Smooth muscle cell (in vitro differentiated cells): ENCODE measurements around the gene NPTXR. TPM values are rescaled to one million over a fixed set of nuclear protein-coding genes. Genes with fewer than 3 reads are reported as not detected.

Source experiments
- DNase-seq: peaks from one replicate; lab custom pipeline; 2025; ENCODE audit not compliant: unreplicated experiment; lab: John Stamatoyannopoulos, UW
- H2AFZ ChIP-seq: fragments of 200-600 bp; sonication (generic); 2 replicates; pipeline ENCODE4 v1.6.0; 2016; ENCODE audit warnings: antibody characterized with exemption, low read depth, mild to moderate bottlenecking
- H3F3A ChIP-seq: fragments of 200-600 bp; sonication (generic); 2 replicates; pipeline ENCODE4 v1.6.0; 2017; ENCODE audit warnings: antibody characterized with exemption, low read depth
- H3K27ac ChIP-seq: fragments of 200-600 bp; sonication (generic); 2 replicates; pipeline ENCODE4 v1.5.1; 2016; ENCODE audit warnings: low read depth, mild to moderate bottlenecking
- H3K27me3 ChIP-seq: fragments of 200-600 bp; sonication (generic); 2 replicates; pipeline ENCODE4 v1.6.1; 2016; ENCODE audit warnings: low read depth, mild to moderate bottlenecking
- H3K36me3 ChIP-seq: fragments of 200-600 bp; sonication (generic); 2 replicates; pipeline ENCODE4 v1.5.1; 2016; ENCODE audit warnings: low read depth
- H3K4me1 ChIP-seq: fragments of 200-600 bp; sonication (generic); 2 replicates; pipeline ENCODE4 v1.5.1; 2016; ENCODE audit warnings: low read depth
- H3K4me2 ChIP-seq: fragments of 200-600 bp; sonication (generic); 2 replicates; pipeline ENCODE4 v1.6.0; 2016; ENCODE audit warnings: mild to moderate bottlenecking
- H3K4me3 ChIP-seq: fragments of 200-600 bp; sonication (generic); 2 replicates; pipeline ENCODE4 v1.5.1; 2016; ENCODE audit warnings: mild to moderate bottlenecking
- H3K79me2 ChIP-seq: fragments of 200-600 bp; sonication (generic); 2 replicates; pipeline ENCODE4 v1.6.0; 2016; ENCODE audit warnings: low read depth, mild to moderate bottlenecking
- H3K9ac ChIP-seq: fragments of 200-600 bp; sonication (generic); 2 replicates; pipeline ENCODE4 v1.6.0; 2016; ENCODE audit warnings: low read depth
- H3K9me3 ChIP-seq: fragments of 200-600 bp; sonication (generic); replicated peaks from 2 replicates; pipeline ENCODE4 v1.5.1; 2016; ENCODE audit warnings: low read depth
- H4K20me1 ChIP-seq: fragments of 200-600 bp; sonication (generic); 2 replicates; pipeline ENCODE4 v1.6.0; 2016; ENCODE audit warnings: low read depth
- WGBS: methylation state at CpG from one replicate; pipeline ENCODE4 v1.1.7; 2016; ENCODE audit warnings: low lambda C conversion rate; 5-methylcytosine and 5-hydroxymethylcytosine counted together
- polyA plus RNA-seq: library from polyadenylated mRNA; unstranded; fragments of >200 nt; fragmentation: Nextera tagmentation; extraction: Ambion mirVana; gene quantifications from 2 replicates; pipeline ENCODE4 v1.2.1, GENCODE V29; 2016
- total RNA-seq: library from RNA; depleted of rRNA; stranded (reverse); fragments of >200 nt; gene quantifications from 2 replicates; pipeline ENCODE4 v1.2.3, GENCODE V29; 2014
- TF ChIP-seq, protein P1 (sequence below): fragments of 200-600 bp; sonication (generic); IDR thresholded peaks from 2 replicates; pipeline ENCODE4 v1.5.1; 2017; ENCODE audit warnings: borderline replicate concordance, mild to moderate bottlenecking, antibody characterized with exemption; ENCODE audit not compliant: insufficient read depth, poor library complexity, severe bottlenecking

NPTXR gene
- total and polyA plus RNA-seq, 2 experiments from 2014 or later = 2.0 to 3.9 TPM

DNA sequence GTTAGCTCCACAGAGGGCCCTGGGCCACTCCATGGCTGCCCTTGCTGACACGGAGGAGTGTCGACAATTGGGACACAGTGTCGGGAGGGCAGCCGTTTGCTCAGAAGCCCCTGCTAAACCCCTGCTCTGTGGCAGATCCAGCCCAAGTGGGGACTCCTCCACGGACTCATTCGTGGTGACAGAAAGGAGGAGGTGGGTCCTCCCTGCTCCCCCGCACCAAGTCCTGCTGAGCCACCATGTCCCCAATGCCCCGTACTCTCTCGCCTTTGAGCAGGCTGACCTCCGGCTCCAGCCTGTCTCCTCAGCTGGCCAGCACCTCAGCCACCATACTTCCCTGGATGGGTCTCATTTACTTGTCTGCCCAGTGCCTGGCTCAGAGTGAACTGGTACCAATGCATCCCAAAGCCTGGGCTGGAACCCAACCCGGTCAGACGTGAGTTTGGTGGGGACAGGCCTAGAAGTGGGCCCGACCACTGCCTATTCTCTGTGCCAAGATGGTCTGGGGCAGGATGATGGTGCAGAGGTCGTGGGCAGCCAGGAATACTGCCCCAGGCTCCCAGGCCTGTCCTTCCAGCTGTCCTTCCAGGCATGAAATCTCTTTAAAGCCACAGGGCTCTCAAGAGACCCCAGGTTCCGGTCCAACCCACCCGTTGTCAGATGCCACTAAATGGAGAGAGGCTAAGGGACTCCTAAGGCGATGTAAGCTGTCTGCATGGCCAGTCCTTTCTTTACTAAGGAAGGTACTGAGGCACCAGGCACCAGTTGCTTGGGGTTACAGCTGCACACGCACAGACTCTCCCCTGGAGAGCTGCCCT lies 23.9 kb upstream of the NPTXR start:
- H3K36me3 ChIP-seq = no peaks in the 10 kb centered on the region
- 95% methylated on average over 18 of the region's 18 CpGs for WGBS
- DNase-seq = no peak
- H2AFZ ChIP-seq = no peak overlapping the region
- H3K27ac ChIP-seq = no peak overlapping the region
- H3K9ac ChIP-seq = no peak overlapping the region
- peaks cover 74% of the 10 kb centered on the region for H4K20me1 ChIP-seq
- TF ChIP-seq, protein P1, sequence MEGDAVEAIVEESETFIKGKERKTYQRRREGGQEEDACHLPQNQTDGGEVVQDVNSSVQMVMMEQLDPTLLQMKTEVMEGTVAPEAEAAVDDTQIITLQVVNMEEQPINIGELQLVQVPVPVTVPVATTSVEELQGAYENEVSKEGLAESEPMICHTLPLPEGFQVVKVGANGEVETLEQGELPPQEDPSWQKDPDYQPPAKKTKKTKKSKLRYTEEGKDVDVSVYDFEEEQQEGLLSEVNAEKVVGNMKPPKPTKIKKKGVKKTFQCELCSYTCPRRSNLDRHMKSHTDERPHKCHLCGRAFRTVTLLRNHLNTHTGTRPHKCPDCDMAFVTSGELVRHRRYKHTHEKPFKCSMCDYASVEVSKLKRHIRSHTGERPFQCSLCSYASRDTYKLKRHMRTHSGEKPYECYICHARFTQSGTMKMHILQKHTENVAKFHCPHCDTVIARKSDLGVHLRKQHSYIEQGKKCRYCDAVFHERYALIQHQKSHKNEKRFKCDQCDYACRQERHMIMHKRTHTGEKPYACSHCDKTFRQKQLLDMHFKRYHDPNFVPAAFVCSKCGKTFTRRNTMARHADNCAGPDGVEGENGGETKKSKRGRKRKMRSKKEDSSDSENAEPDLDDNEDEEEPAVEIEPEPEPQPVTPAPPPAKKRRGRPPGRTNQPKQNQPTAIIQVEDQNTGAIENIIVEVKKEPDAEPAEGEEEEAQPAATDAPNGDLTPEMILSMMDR = no peak
- H3K4me2 ChIP-seq = no peak overlapping the region
- H3F3A ChIP-seq = peaks cover 4% of the 10 kb centered on the region
- peaks cover 9% of the 10 kb centered on the region for H3K4me1 ChIP-seq
- no peaks in the 10 kb centered on the region for H3K27me3 ChIP-seq
- H3K79me2 ChIP-seq = peaks cover 4% of the 10 kb centered on the region
- no peak overlapping the region for H3K4me3 ChIP-seq
- H3K9me3 ChIP-seq = no peaks in the 10 kb centered on the region

DNA sequence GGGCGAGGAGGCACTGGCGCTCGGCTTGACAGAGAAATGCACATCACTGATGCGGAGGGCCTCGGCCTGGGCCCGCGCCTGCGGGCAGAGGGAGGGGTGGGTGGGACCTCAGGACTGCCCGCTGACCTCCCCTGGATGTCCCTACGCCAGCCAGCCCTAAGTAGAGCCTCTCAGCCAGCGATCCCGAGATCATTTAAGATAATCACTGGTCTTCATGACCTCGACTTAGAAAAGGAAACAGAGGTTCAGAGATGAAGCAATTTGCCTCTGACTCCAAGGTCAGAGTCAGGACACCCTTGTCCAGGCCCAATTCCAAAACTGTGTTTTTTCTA lies 23.3 kb upstream of the NPTXR start:
- H3K36me3 ChIP-seq = no peaks in the 10 kb centered on the region
- no peaks in the 10 kb centered on the region for H3K9me3 ChIP-seq
- H4K20me1 ChIP-seq = peaks cover 78% of the 10 kb centered on the region
- no peak overlapping the region for H3K4me3 ChIP-seq
- H3K4me1 ChIP-seq = peaks cover 9% of the 10 kb centered on the region
- peaks cover 4% of the 10 kb centered on the region for H3F3A ChIP-seq
- H3K9ac ChIP-seq = no peak overlapping the region
- no peaks in the 10 kb centered on the region for H3K27me3 ChIP-seq
- H3K27ac ChIP-seq = no peak overlapping the region
- no peak for DNase-seq
- 43% methylated on average over 8 of the region's 13 CpGs for WGBS
- H3K79me2 ChIP-seq = peaks cover 4% of the 10 kb centered on the region
- H3K4me2 ChIP-seq = no peak overlapping the region
- H2AFZ ChIP-seq = no peak overlapping the region
- TF ChIP-seq, protein P1 = no peak

DNA sequence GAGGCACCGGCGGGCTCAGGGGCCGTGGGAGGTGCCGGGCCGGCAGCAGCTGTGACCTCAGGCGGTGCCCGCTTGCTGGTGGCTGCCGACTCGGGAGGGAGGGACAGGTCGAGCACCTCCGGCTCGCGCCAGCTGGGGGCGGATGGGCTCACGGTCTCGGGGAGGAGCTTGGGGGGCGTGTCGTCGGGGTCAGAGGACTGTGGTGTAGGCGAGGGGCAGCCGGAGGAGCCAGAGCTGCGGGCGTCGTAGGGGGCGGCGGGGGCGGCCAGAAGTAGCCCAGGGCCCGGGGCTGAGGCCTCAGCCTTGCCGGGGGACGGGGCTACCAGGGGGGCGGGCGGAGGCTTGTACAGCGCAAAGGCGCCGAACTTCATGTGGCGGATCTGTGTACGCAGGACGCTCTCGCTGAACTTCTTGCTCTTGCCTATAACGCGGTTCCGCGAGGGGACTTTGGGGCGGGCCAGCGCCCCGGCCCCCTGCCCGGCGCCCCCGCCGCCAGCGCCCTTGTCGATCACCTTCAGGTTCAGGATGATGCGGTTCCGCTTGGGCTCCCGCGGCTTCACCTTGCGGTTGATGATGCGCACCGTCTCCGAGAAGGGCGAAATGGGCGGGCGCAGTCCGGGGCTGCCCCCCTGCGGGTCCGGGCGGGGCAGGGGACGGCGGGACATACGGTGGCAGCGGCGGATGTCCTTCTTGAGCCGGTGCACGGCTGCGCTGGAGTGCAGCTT lies 22.7 kb upstream of the NPTXR start:
- Histone ChIP-seq H3K27ac (no peak overlapping the region), H3K36me3 (no peaks in the 10 kb centered on the region), H3K79me2 (peaks cover 4% of the 10 kb centered on the region), H3K9ac (no peak overlapping the region), H2AFZ (no peak overlapping the region), H3F3A (peaks cover 4% of the 10 kb centered on the region), H3K4me2 (no peak overlapping the region), H3K4me3 (no peak overlapping the region), H3K9me3 (no peaks in the 10 kb centered on the region), H4K20me1 (peaks cover 82% of the 10 kb centered on the region), H3K4me1 (peaks cover 9% of the 10 kb centered on the region), H3K27me3 (no peaks in the 10 kb centered on the region)
- TF ChIP-seq, protein P1 = no peak
- DNase-seq = no peak
- 52% methylated on average over 21 of the region's 75 CpGs for WGBS
